Adipose tissue (tissue), 3 donors: ENCODE measurements around the gene FRMD5. TPM values are rescaled to one million over a fixed set of nuclear protein-coding genes. Genes with fewer than 3 reads are reported as not detected.
"Not testable (repeated sequence)": the region's sequence is repeated elsewhere in the genome, so short reads cannot be mapped to it uniquely, and the experiment has no call there.

Experiments
- H3K27ac ChIP-seq: one replicate; pipeline ENCODE4 v1.5.1; 2013; ENCODE audit warnings: low read depth, low read length
- WGBS, 3 donors: extraction: QIAGEN DNeasy Blood & Tissue Kit; methylation state at CpG; one replicate each; pipeline ENCODE4 v1.1.7; 2013; 5-methylcytosine and 5-hydroxymethylcytosine counted together
- polyA plus RNA-seq, 3 donors: library from polyadenylated mRNA; stranded (reverse); fragments of 200-250 nt; gene quantifications; one replicate each; pipeline ENCODE4 v1.2.3, GENCODE V29; 2013
- donor health status: healthy with polysubstance abuse.
- donor health status: Bipolar disorder and iron deficiency.
- donor health status: healthy.

Gene FRMD5
- polyA plus RNA-seq, 3 donors, result 0.05 to 0.12 (median 0.11) TPM

DNA sequence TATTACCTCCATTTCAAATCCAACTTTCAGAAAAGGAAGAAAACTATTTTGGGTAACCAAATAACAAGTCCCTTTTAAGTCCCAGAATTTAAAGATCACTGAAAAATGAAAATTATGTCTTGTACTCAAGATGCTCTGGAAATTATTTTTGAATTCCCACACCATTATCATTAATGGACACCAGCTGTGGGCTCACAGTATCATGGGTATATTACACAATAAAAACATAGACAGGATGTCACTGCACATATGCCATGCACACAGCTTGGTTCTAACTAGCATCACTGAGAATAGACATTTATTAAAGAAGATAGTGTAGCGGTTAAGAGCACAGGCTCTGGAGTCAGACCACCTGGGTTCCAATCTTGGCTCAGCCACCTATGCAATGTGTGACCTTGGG is 130.4 kb downstream of the FRMD5 start:
- 71 to 93% (median 87%) methylated on average over 1 of the region's 1 CpG for WGBS, 3 donors

DNA sequence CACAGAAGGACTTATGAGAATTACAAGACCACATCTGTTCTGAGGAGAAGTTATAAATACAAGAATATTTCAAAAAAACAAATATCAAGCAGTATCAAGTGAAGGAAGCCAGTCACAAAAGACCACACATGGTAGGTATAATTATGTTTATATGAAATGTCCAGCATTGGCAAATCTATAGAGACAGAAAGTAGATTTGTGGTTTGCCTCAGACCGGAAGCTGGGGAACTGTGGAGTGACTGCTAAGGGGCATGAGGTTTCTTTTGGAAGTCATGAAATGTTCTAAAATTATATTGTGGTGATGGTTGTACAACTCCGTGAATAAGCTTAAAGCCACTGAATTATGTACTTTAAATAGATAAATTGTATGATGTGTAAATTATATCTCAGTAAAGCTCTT is 136.9 kb downstream of the FRMD5 start:
- WGBS, 3 donors, result 54 to 84% (median 63%) methylated on average over 2 of the region's 2 CpGs
- no peak overlapping the region for H3K27ac ChIP-seq

More for the DNA sequence above, 130.4 kb downstream of the FRMD5 start:
- no peak overlapping the region for H3K27ac ChIP-seq

DNA sequence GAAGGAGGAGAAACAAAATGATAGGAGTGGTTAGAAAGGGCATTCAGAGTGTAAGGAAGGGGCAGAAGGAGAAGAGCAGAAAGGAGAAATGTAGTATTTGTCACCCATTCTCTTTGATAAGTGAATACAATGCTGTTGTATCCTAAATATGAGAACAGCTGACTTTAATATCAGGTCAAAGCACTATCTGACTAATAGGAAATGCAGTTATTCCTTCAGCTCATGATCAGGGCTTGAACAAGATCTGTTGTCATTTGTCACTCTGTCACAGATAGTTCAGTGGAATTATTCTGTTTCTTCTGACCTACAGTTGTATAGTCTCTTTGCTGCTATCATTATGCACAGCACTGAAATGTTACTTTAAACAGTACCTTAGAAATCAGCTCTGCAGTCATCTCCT is 149.4 kb downstream of the FRMD5 start:
- H3K27ac ChIP-seq, result no peak overlapping the region

DNA sequence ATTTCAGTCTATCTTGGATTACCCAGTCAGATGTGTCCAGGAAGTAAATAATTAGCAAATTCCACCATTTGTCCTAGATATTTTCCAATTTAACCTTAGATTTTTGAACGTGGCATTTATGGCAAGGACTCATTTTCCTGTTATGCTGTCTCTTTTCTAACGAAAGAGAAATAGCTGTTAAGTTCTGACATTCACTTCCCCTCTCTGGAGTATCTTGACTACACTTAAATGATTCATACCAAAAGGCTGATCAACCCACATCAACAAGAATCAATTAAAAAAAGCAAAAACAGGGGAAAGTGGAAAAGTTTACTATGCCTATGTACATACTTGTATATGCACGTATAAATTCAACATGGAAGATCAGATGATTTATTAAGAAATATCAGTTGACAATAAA is 149.9 kb downstream of the FRMD5 start:
- whole genome bisulfite sequencing, 3 donors, result 42 to 49% (median 49%) methylated on average over 3 of the region's 3 CpGs
- H3K27ac ChIP-seq, result no peak overlapping the region

DNA sequence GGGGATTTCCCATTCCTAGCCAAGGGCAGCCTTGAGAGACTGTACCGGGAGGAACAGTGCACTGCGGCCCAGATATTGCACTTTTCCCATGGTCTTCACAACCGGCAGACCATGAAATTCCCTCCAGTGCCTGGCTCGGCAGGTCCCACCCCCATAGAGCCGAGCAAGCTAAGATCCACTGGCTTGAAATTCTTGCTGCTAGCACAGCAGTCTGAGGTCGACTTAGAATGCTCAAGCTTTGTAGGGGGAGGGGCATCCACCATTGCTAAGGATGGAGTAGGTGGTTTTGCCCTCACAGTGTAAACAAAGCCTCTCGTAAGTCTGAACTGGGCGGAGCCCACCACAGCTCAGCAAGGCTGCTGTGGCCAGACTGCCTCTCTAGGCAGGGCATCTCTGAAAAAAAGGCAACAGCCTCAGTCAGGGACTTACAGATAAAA is 156.3 kb downstream of the FRMD5 start:
- WGBS, 3 donors, result 39 to 60% (median 48%) methylated on average over 8 of the region's 8 CpGs
- H3K27ac ChIP-seq, result no peak overlapping the region

DNA sequence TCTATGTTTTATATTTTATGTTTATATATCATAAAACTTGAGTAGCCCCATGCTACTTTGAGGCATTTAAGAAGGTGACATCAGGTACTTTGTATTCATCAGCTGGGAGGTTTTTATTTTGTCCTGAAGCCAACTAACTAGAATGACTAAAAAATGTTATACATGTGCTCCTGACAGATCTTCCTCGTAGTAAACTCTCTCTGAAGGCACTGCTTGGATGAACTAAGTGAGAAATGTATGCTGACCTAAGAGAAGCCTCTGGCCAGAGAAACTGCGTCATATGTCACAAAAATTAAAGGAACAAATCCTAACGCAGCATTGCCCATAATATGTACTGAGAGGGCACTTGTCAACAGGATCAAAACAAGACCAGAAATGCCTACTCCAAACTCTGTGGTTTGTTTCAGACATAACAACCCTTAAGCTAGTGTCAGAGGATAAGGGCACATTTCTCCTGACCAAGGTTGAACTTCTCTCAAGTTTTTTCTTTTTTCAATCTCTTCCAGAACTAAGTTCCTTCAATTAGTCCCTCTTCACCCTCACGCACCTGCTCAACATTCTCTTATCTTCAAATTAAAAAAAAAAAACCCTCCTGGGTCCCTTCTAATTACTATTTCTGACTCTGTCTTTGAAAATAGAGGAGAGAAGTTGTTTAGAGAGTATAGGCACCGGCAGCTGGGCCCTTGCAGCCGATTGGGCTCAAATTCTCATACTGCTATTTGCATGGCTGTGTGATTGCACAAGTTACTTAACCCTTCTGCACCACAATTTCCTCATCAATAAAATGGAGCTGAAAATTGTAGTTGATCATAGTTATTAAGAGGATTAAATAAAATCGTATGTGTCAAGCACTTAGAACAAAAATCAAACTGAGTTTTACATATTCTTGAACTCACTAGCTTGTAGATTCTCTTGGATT is 159.0 kb downstream of the FRMD5 start:
- H3K27ac ChIP-seq, result no peak overlapping the region
- 69 to 77% (median 76%) methylated on average over 7 of the region's 7 CpGs for WGBS, 3 donors

DNA sequence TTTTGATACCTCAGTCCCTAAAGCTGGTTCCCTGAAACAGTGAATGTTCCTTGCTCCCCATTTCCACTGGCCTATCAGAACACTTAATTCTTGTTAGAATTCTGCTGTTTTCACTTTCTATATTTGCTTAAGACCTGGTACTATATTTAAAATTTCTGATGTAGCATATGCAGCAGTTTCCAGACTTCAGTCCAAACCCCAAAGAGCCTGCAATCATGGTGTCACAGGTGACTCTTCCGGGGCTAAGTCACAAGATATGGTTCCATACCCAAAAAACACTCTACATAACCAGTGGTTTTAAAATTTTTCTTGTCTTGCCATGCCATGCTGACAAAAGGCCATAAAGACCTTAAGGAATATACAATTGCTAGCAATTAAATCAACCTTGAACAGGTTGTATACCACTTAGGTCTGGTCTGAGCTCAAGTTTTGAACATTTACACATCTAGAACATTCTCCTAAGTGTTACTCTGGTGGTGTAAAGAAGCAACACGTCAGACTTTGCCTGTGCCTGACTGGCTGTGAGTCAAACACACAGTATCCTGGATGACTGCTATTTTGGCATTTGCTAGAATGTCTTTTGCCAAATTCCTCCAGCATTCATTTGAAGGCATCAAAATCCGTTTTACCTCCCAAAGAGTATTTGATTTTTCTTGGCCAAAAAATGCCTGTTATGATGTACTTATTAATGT is 160.0 kb downstream of the FRMD5 start:
- no peak overlapping the region for H3K27ac ChIP-seq
- WGBS, 3 donors, result 47 to 53% (median 51%) methylated on average over 3 of the region's 3 CpGs

DNA sequence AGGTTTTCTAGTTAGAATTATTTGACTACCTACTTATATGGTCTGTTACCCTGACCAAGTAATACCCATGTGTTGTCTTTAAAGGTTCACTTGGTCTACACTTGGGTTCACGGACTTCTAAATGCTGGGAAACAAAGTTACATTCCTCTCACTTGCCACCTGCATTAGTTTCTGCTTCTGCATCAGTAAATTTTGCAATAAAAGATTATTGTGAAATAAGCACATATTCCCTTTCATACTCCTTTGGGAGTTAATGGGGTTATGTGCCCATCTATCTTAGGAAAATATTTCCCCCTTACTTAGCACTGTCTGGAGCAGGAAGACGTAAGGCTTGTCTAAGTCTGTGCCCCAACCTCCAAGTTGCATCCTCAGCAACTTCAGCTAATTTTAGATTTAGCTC is 160.7 kb downstream of the FRMD5 start:
- 65 to 67% (median 66%) methylated on average over 2 of the region's 2 CpGs for WGBS, 3 donors
- no peak overlapping the region for H3K27ac ChIP-seq

DNA sequence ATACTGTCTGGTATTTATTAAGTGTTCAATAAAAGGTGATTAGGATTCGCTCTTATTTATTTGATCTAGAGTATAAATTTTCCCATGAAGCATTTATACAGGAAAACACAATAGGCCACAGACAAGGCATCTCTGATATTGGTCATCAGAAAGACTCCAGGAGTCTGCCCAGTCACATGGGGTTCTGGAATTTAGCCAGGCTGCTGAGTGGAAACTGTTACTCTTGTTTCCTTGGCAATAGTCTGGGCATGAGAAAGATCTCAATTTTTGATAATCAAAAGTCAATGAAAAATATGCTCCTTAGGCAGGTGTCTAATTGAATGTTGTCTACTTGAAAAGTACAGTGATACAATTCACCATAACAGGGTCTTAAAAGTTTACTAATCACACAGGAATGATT is 161.2 kb downstream of the FRMD5 start:
- WGBS, 3 donors, result 65 to 88% (median 88%) methylated on average over 1 of the region's 1 CpG
- no peak overlapping the region for H3K27ac ChIP-seq

DNA sequence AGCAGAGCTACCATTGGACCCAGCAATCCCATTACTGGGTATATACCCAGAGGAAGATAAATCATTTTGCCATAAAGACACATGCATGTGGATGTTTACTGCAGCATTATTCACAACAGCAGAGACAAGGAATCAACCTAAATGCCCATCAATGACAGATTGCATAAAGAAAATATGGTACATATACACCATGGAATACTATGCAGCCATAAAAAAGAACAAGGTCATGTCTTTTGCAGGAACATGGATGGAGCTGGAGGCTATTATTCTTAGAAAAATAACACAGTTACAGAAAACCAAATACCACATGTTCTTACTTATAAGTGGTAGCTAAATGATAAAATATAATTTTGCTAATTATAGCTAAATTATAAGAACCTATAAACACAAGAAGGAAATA is 162.3 kb downstream of the FRMD5 start:
- H3K27ac ChIP-seq, result not testable (repeated sequence)

DNA sequence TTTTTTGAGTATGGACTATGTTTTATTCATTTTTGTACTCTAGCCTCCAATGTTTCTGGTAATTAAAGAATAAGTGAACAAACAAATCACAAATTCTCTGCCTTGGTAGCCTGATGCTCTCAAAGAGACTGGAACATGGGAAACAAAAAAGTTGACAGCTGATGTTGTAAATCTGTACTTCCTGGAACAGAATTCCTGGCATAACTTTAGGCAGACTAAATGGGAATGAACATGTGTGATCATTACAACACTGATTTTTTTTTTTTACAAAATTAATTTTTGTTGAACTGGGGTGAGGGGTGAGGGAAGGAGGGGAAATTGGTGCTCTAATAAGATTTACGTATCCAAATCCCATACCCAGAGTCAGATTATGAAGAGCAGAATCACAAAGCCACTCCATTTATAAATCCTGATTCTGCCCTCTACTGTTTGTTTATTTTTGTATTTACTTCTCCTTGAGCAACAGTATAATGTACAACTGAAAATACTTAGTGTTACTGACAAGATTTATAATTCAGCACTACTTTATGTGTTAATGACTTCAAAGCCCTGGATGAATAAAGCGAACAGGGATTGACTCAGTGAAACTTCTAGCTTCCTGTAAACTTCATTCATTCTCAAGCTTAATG is 165.0 kb downstream of the FRMD5 start:
- 48 to 68% (median 67%) methylated on average over 2 of the region's 2 CpGs for WGBS, 3 donors
- no peak overlapping the region for H3K27ac ChIP-seq

DNA sequence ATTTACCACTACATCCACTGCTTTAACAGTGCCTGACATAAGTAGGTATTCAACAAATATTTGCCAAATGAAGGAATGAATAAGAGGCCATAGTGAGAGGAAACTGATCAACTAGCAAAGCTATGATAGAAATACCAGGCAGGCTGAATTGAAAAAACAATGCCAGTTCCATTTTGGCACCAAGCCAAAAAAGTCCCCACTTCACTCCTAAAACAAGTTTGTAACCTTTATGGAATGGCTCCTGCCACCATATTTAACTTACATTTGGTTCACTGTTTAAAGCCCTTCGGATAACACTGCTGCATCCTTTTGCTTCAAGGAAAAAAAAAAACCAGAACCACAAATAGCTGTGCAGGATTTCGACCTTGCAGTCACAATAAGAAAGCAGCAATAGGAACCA is 166.1 kb downstream of the FRMD5 start:
- H3K27ac ChIP-seq, result no peak overlapping the region
- WGBS, 3 donors, result 77 to 80% (median 79%) methylated on average over 2 of the region's 2 CpGs

DNA sequence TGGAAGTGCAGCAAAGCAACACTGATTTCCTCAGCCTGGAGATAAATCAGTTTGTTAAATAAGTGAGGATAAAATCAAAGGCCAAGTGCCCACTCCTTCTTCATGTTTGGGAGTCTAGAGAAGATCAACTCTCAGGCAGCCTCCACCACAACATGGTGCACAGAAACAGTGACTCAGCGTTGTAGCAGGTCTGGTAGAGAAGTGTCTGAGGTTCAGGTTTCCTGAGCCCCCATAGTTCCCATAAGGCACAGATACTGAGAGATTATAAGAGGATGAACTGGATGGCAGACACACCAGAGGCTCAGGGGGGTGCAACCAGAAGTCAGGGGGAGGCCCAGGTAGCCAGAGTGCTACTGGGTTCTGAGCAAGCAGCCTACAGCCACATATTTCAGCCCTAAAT is 166.7 kb downstream of the FRMD5 start:
- no peak overlapping the region for H3K27ac ChIP-seq
- WGBS, 3 donors, result 55 to 79% (median 57%) methylated on average over 1 of the region's 1 CpG

DNA sequence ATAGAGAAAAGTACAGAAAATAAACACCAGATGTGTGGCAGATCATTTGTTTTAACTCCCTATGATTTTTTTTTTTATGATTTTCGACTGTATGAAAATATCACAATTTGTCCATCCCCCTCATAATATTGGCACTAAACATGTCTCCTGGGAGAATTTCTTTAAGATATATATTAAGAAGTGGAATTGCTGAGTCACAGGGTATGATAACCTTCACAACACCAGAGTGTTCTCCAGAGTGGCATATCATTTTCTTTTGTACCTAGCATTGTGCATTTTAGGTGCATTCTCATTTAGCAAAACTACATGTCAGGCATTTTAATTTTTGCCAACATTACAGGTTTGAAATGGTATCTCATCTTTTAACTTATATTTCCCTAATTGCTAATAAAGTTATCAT is 170.9 kb downstream of the FRMD5 start:
- no peak overlapping the region for H3K27ac ChIP-seq
- WGBS, 3 donors, result 58 to 73% (median 67%) methylated on average over 1 of the region's 1 CpG

DNA sequence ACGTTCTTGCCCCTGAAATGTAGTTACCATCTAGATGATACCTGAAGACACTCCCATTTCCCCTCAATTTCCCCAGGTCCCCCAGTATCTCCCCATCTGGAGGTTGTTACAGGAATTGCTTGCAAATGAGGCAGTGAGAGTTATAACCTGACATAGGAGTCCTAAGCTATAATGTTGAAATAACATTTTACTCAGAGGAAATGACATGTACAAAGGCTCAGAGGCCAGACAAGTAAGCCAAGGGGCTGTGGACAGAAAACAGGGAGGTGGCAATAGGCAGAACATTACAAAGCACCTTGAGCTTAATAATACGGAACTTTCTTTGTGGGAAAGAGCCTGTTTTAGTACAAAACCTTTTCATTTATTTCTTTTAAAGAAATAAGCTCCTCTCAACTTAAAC is 171.9 kb downstream of the FRMD5 start:
- WGBS, 3 donors, result 78 to 88% (median 84%) methylated on average over 2 of the region's 2 CpGs
- no peak overlapping the region for H3K27ac ChIP-seq

DNA sequence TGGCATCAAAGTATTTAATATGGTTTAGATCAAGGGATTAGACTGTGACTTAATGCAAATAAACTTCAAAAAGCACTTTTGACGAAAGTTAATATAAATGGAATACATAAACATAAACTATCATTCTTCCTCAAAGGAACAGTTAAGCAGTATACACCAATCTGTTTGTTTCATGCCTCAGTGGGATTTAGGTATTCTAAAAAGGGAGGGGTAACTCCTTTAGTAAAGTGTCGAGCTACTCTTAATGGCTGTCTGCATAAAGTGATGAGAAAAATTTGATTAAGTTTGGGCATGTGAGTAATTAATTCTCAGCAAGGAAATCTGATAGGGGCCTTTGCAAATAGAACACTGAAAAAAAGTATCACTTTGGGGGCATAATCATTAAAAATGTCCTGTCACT is 176.9 kb downstream of the FRMD5 start:
- WGBS, 3 donors, result 52 to 90% (median 90%) methylated on average over 2 of the region's 2 CpGs
- H3K27ac ChIP-seq, result no peak overlapping the region

DNA sequence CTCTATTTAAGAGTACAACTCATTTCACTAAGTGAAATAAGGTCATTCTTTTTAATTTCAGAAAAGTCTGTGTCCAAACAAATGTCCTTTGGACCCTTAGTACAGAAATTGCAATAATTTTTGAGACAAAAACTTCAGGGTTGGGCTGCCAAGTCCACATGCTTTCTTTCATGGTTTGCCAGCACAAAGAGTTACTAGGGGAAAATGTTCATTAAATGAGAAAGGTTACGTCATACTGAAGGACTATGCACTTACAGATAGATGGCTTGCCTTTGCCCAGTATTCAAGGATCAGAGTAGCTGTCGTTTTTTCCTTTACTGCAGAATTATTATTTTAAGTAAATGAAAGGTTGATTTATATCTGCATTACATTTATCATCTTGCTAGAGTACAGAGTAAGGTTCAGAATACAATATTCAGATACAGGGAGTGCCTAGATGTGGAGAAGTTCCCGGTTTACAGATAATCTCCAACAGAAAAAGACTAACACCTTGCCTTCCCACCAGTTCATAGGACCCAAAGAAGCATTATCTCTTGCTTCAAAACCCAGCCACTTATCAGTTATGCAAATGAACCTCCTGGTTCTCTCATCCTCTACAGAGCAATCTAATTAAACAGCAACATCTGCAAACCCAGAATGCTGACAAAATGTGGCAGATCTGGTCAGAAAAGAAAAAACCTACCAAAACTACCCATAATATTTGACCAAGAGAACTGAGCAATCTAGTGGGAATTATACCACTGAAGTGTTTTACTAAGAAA is 179.3 kb downstream of the FRMD5 start:
- 44 to 63% (median 58%) methylated on average over 3 of the region's 3 CpGs for WGBS, 3 donors
- H3K27ac ChIP-seq, result no peak overlapping the region

DNA sequence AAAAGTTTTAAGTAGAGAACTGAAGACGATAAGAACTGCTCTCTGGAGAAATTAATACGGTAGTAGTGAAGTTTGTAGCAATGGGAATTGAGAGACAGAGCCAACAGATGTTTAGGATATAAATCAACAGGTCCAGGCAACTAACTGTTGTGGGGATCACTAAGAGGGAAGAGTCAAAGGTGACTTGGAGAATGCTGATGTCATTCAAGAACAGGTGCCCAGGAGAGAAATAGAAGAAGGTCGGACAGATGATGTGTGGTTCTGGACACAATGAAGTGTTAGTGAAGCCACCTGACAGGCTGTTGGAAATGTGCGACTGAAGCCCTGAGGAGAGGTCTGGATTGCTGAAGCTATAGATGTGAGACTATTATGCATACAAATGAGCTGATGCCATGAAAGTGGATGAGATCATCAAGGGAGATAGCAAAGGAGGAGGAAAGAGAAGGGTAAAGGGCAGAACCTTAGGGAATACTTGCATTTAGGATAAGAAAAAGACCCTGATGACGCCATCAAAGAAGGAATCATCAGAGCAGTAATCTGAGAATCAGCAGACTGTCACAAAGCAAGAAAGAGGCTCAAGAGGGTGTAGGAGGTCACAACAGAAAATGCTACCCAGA is 183.7 kb downstream of the FRMD5 start:
- 76 to 80% (median 77%) methylated on average over 5 of the region's 5 CpGs for WGBS, 3 donors
- H3K27ac ChIP-seq, result no peak overlapping the region
